Activated naive CD8-positive, alpha-beta T cell treated with anti-CD3 and anti-CD28 coated beads, Interleukin-2, amount 10 ng/mL, durations not matched to agents 7 days and 5 days (primary cell): ENCODE data around the gene ITGA11. TPM values are rescaled to one million over a fixed set of nuclear protein-coding genes. Genes with fewer than 3 reads are reported as not detected.
A peak's percentile ranks its signal among the peaks of the same experiment; 100 is the strongest.
"Not testable (repeated sequence)": the region's sequence is repeated elsewhere in the genome, so short reads cannot be mapped to it uniquely, and the experiment has no call there.

ENCODE experiments used
- ATAC-seq: fragments of 150-1000 bp; cut with Tn5 transposase; one replicate; pipeline ENCODE4 v1.10.0; 2021; ENCODE audit warnings: low read depth, moderate library complexity
- POLR2A ChIA-PET: fragments of 350-600 bp; sonication (Branson Sonifier 250); formaldehyde crosslinking; loops from one replicate; lab custom pipeline; 2021; ENCODE audit warnings: antibody characterized with exemption; lab: Charles Lee
- DNase-seq: peaks from one replicate; pipeline ENCODE4 v3.0.0; 2021
- H3K27ac Mint-ChIP-seq: one replicate; pipeline ENCODE4 v1.8.0; 2022; ENCODE audit warnings: mild to moderate bottlenecking, mixed read lengths
- H3K27me3 Mint-ChIP-seq: one replicate; pipeline ENCODE4 v1.8.0; 2022; ENCODE audit warnings: mild to moderate bottlenecking, moderate library complexity, mixed read lengths
- H3K36me3 Mint-ChIP-seq: one replicate; pipeline ENCODE4 v1.8.0; 2021; ENCODE audit warnings: mild to moderate bottlenecking, mixed read lengths
- H3K4me1 Mint-ChIP-seq: one replicate; pipeline ENCODE4 v1.8.0; 2021; ENCODE audit warnings: mixed read lengths
- H3K4me3 Mint-ChIP-seq: one replicate; pipeline ENCODE4 v1.8.0; 2022; ENCODE audit warnings: mild to moderate bottlenecking, moderate library complexity, mixed read lengths
- H3K9me3 Mint-ChIP-seq: one replicate; pipeline ENCODE4 v1.8.0; 2021; ENCODE audit warnings: mixed read lengths
- total RNA-seq, 2 experiments: library from RNA; stranded (reverse); gene quantifications; one replicate each; pipeline ENCODE4 v1.2.3, GENCODE V29; 2021

The ITGA11 gene
- total RNA-seq, 2 experiments from 2014 or later: 0.57 to 0.61 TPM

GRCh38 chr15:68427366-68427765 is 4.6 kb downstream of the ITGA11 start:
- POLR2A ChIA-PET: no interaction called here
- Mint-ChIP-seq H3K27me3 (peaks cover 42% of the 10 kb centered on the region), H3K36me3 (no peaks in the 10 kb centered on the region), H3K4me1 (peaks cover 1% of the 10 kb centered on the region), H3K27ac (no peak overlapping the region), H3K4me3 (no peak overlapping the region), H3K9me3 (no peaks in the 10 kb centered on the region)
- DNase-seq: no peak
- ATAC-seq: no peak

- Mint-ChIP-seq H3K27ac (no peak overlapping the region), H3K4me1 (no peaks in the 10 kb centered on the region), H3K36me3 (no peaks in the 10 kb centered on the region), H3K27me3 (peaks cover 37% of the 10 kb centered on the region), H3K4me3 (no peak overlapping the region), H3K9me3 (no peaks in the 10 kb centered on the region)
- DNase-seq: no peak
- no peak for ATAC-seq
- POLR2A ChIA-PET: no interaction called here
Observed at GRCh38 chr15:68426116-68426515, 5.8 kb downstream of the ITGA11 start.

GRCh38 chr15:68425428-68426060 is 6.4 kb downstream of the ITGA11 start:
- DNase-seq (no peak), ATAC-seq (no peak)
- Mint-ChIP-seq H3K27ac (no peak overlapping the region), H3K4me1 (no peaks in the 10 kb centered on the region), H3K9me3 (no peaks in the 10 kb centered on the region), H3K27me3 (peaks cover 33% of the 10 kb centered on the region), H3K4me3 (no peak overlapping the region), H3K36me3 (no peaks in the 10 kb centered on the region)
- POLR2A ChIA-PET: no interaction called here

- ATAC-seq: no peak
- DNase-seq: no peak
- Mint-ChIP-seq H3K4me3 (no peak overlapping the region), H3K27ac (no peak overlapping the region), H3K4me1 (no peaks in the 10 kb centered on the region), H3K36me3 (no peaks in the 10 kb centered on the region), H3K9me3 (no peaks in the 10 kb centered on the region), H3K27me3 (peaks cover 27% of the 10 kb centered on the region)
- POLR2A ChIA-PET: no interaction called here
Observed at GRCh38 chr15:68424754-68425390, 7.1 kb downstream of the ITGA11 start.

GRCh38 chr15:68423359-68424296 is 8.3 kb downstream of the ITGA11 start:
- Mint-ChIP-seq H3K27me3 (peaks cover 14% of the 10 kb centered on the region), H3K4me1 (peaks cover 2% of the 10 kb centered on the region), H3K36me3 (no peaks in the 10 kb centered on the region), H3K9me3 (no peaks in the 10 kb centered on the region), H3K4me3 (no peak overlapping the region), H3K27ac (no peak overlapping the region)
- DNase-seq: no peak
- POLR2A ChIA-PET: no interaction called here
- ATAC-seq: no peak

GRCh38 chr15:68422403-68423145 is 9.4 kb downstream of the ITGA11 start:
- POLR2A ChIA-PET, H3K27me3 Mint-ChIP-seq, H3K27ac Mint-ChIP-seq, DNase-seq, H3K4me3 Mint-ChIP-seq, ATAC-seq, H3K36me3 Mint-ChIP-seq, H3K4me1 Mint-ChIP-seq, H3K9me3 Mint-ChIP-seq: not testable (repeated sequence)

GRCh38 chr15:68421798-68422402 is 10.1 kb downstream of the ITGA11 start:
- no peak overlapping the region for H3K27ac Mint-ChIP-seq
- H3K9me3 Mint-ChIP-seq: no peaks in the 10 kb centered on the region
- H3K4me3 Mint-ChIP-seq: no peak overlapping the region
- no peak for DNase-seq
- ATAC-seq: no peak
- peaks cover 3% of the 10 kb centered on the region for H3K4me1 Mint-ChIP-seq
- H3K36me3 Mint-ChIP-seq: no peaks in the 10 kb centered on the region
- peaks cover 2% of the 10 kb centered on the region for H3K27me3 Mint-ChIP-seq
- POLR2A ChIA-PET: no interaction called here

- H3K4me1 Mint-ChIP-seq: peaks cover 3% of the 10 kb centered on the region
- H3K36me3 Mint-ChIP-seq: no peaks in the 10 kb centered on the region
- no peak overlapping the region for H3K27ac Mint-ChIP-seq
- ATAC-seq (no peak), DNase-seq (no peak)
- POLR2A ChIA-PET: no interaction called here
- peaks cover 2% of the 10 kb centered on the region for H3K27me3 Mint-ChIP-seq
- no peak overlapping the region for H3K4me3 Mint-ChIP-seq
- H3K9me3 Mint-ChIP-seq: no peaks in the 10 kb centered on the region
Observed at GRCh38 chr15:68421115-68421551, 10.8 kb downstream of the ITGA11 start.

- ATAC-seq (no peak), DNase-seq (no peak)
- Mint-ChIP-seq H3K27ac (no peak overlapping the region), H3K36me3 (no peaks in the 10 kb centered on the region), H3K4me3 (no peak overlapping the region), H3K27me3 (peaks cover 2% of the 10 kb centered on the region), H3K4me1 (peaks cover 3% of the 10 kb centered on the region), H3K9me3 (no peaks in the 10 kb centered on the region)
- POLR2A ChIA-PET: no interaction called here
Observed at GRCh38 chr15:68420186-68420684, 11.7 kb downstream of the ITGA11 start.

- Mint-ChIP-seq H3K4me1 (peaks cover 3% of the 10 kb centered on the region), H3K9me3 (no peaks in the 10 kb centered on the region), H3K27ac (no peak overlapping the region), H3K27me3 (peaks cover 2% of the 10 kb centered on the region), H3K4me3 (no peak overlapping the region), H3K36me3 (no peaks in the 10 kb centered on the region)
- ATAC-seq (no peak), DNase-seq (no peak)
- POLR2A ChIA-PET: no interaction called here
Observed at GRCh38 chr15:68419301-68420175, 12.4 kb downstream of the ITGA11 start.

GRCh38 chr15:68418611-68419161 is 13.3 kb downstream of the ITGA11 start:
- POLR2A ChIA-PET: no interaction called here
- Mint-ChIP-seq H3K4me3 (no peak overlapping the region), H3K9me3 (no peaks in the 10 kb centered on the region)

GRCh38 chr15:68417897-68418296 is 14.1 kb downstream of the ITGA11 start:
- POLR2A ChIA-PET: interaction anchor here (0.5 kb wide), 1 partner anchor 713 kb away, joined by 4 read pairs; no protein-coding TSS in a partner anchor
- ATAC-seq: no peak
- no peaks in the 10 kb centered on the region for H3K27me3 Mint-ChIP-seq
- no peak overlapping the region for H3K27ac Mint-ChIP-seq
- no peaks in the 10 kb centered on the region for H3K36me3 Mint-ChIP-seq
- peaks cover 3% of the 10 kb centered on the region for H3K4me1 Mint-ChIP-seq
- DNase-seq: no peak
- no peaks in the 10 kb centered on the region for H3K9me3 Mint-ChIP-seq
- no peak overlapping the region for H3K4me3 Mint-ChIP-seq

More at GRCh38 chr15:68418611-68419161, 13.3 kb downstream of the ITGA11 start:
- Mint-ChIP-seq H3K27me3 (peaks cover 2% of the 10 kb centered on the region), H3K27ac (peak overlapping the region; percentile 10), H3K4me1 (peaks cover 3% of the 10 kb centered on the region), H3K36me3 (no peaks in the 10 kb centered on the region)
- DNase-seq (no peak), ATAC-seq (no peak)
